Erythroblast (primary cell): ENCODE results near the gene NDFIP2.

Source experiments
- DNase-seq, 2 experiments: peaks; one replicate each; lab custom pipeline; 2025; lab: John Stamatoyannopoulos, UW
- GATA1 ChIP-seq: IDR thresholded peaks from 2 replicates; pipeline ENCODE4 v1.6.1; 2011; ENCODE audit warnings: low read depth, mild to moderate bottlenecking, control low read depth, low read length, moderate library complexity
- POLR2A ChIP-seq: IDR thresholded peaks from 2 replicates; pipeline ENCODE4 v1.6.1; 2011; ENCODE audit warnings: mild to moderate bottlenecking, low read length

Gene NDFIP2

GRCh38 chr13:79480954-79481684 lies at the start of gene NDFIP2:
TSS of gene NDFIP2 (plus strand) at chr13:79481155. CDS start at chr13:79481204, 49 bp downstream.
- peak; percentile 82 for TF ChIP-seq POLR2A
- no peak for TF ChIP-seq GATA1
- DNase-seq: peak; percentile 88 to 89

- TF ChIP-seq GATA1: no peak
- no peak for TF ChIP-seq POLR2A
- DNase-seq: no peak
Measured at GRCh38 chr13:79432086-79432485, 48.9 kb upstream of the NDFIP2 start.

- no peak for DNase-seq
- TF ChIP-seq POLR2A (no peak), GATA1 (no peak)
Measured at GRCh38 chr13:79432992-79433391, 48.0 kb upstream of the NDFIP2 start.

GRCh38 chr13:79434556-79434955 lies 46.4 kb upstream of the NDFIP2 start:
- no peak for TF ChIP-seq GATA1
- no peak for TF ChIP-seq POLR2A
- no peak for DNase-seq

- TF ChIP-seq GATA1: no peak
- TF ChIP-seq POLR2A: no peak
- no peak for DNase-seq
Measured at GRCh38 chr13:79435561-79435990, 45.4 kb upstream of the NDFIP2 start.

GRCh38 chr13:79439275-79439674 lies 41.7 kb upstream of the NDFIP2 start:
- no peak for DNase-seq
- no peak for TF ChIP-seq POLR2A
- no peak for TF ChIP-seq GATA1

GRCh38 chr13:79440958-79441528 lies 39.9 kb upstream of the NDFIP2 start:
- DNase-seq: no peak
- TF ChIP-seq POLR2A (no peak), GATA1 (no peak)

- no peak for DNase-seq
- TF ChIP-seq POLR2A (no peak), GATA1 (no peak)
Measured at GRCh38 chr13:79442221-79442620, 38.7 kb upstream of the NDFIP2 start.

GRCh38 chr13:79442706-79443105 lies 38.2 kb upstream of the NDFIP2 start:
- no peak for DNase-seq
- TF ChIP-seq POLR2A (no peak), GATA1 (no peak)

- TF ChIP-seq POLR2A: no peak
- no peak for TF ChIP-seq GATA1
- DNase-seq: no peak
Measured at GRCh38 chr13:79445968-79446645, 34.8 kb upstream of the NDFIP2 start.

- no peak for TF ChIP-seq POLR2A
- no peak for TF ChIP-seq GATA1
- DNase-seq: no peak
Measured at GRCh38 chr13:79447141-79447540, 33.8 kb upstream of the NDFIP2 start.

- no peak for DNase-seq
- TF ChIP-seq GATA1: no peak
- TF ChIP-seq POLR2A: no peak
Measured at GRCh38 chr13:79447741-79448140, 33.2 kb upstream of the NDFIP2 start.

- TF ChIP-seq POLR2A: no peak
- no peak for TF ChIP-seq GATA1
Measured at GRCh38 chr13:79448413-79448812, 32.5 kb upstream of the NDFIP2 start.

GRCh38 chr13:79450110-79450509 lies 30.8 kb upstream of the NDFIP2 start:
- TF ChIP-seq POLR2A (no peak), GATA1 (no peak)
- no peak for DNase-seq

More at GRCh38 chr13:79448413-79448812, 32.5 kb upstream of the NDFIP2 start:
- DNase-seq: no peak

GRCh38 chr13:79451500-79451962 lies 29.4 kb upstream of the NDFIP2 start:
- peak; percentile 26 to 43 for DNase-seq
- TF ChIP-seq GATA1: no peak
- TF ChIP-seq POLR2A: no peak
